Omental fat pad (tissue), 4 donors: Measurements from ENCODE around the gene LHPP. TPM values are rescaled to one million over a fixed set of nuclear protein-coding genes. Genes with fewer than 3 reads are reported as not detected.
A peak's percentile ranks its signal among the peaks of the same experiment; 100 is the strongest.
"Not testable (repeated sequence)": the region's sequence is repeated elsewhere in the genome, so short reads cannot be mapped to it uniquely, and the experiment has no call there.

Experiments used
- ATAC-seq: fragments of 150-250 bp; one replicate; pipeline ENCODE4 v1.9.1; 2016; ENCODE audit warnings: mild to moderate bottlenecking, moderate library complexity; ENCODE audit not compliant: low FRiP score
- DNase-seq: peaks from one replicate; pipeline ENCODE4 v3.0.0-alpha.2; 2019; ENCODE audit warnings: low spot score
- total RNA-seq, 4 donors: library from RNA; depleted of rRNA; stranded (reverse); fragments of >200 nt; gene quantifications; one replicate each; pipeline ENCODE4 v1.1.0, GENCODE V29; 2016
- TF ChIP-seq, protein P1 (sequence below), 3 donors: fragments of 450-650 bp; IDR thresholded peaks; one replicate each; pipeline ENCODE4 v1.5.1; 2016 to 2017; ENCODE audit warnings: antibody characterized with exemption in 3 of 3, mild to moderate bottlenecking in 3 of 3, moderate library complexity in 2 of 3

LHPP gene
- total RNA-seq, 4 donors from 2014 or later = 10.1 to 16.2 (median 13.7) TPM

DNA sequence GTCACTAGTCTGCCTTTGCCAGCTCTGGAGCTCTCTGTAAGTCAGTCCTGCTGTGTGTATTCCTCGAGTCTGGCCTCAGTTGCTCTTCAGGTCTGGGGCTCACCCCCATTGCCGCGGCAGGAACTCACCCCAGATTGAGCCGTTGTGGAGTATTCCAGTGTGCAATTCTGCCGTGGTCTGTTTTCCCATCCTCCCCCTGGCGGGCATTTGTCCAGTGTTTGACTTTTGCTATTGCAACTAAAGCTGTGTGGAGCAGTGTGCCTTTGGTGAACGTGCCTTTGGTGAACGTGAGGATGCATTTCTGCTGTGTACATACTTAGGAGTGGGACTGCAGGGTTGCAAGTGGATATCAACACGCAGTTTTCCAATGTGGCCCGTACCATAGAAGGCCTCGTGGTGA, 148.1 kb downstream of the LHPP start:
- ATAC-seq (no peak), DNase-seq (no peak)
- TF ChIP-seq, protein P1, sequence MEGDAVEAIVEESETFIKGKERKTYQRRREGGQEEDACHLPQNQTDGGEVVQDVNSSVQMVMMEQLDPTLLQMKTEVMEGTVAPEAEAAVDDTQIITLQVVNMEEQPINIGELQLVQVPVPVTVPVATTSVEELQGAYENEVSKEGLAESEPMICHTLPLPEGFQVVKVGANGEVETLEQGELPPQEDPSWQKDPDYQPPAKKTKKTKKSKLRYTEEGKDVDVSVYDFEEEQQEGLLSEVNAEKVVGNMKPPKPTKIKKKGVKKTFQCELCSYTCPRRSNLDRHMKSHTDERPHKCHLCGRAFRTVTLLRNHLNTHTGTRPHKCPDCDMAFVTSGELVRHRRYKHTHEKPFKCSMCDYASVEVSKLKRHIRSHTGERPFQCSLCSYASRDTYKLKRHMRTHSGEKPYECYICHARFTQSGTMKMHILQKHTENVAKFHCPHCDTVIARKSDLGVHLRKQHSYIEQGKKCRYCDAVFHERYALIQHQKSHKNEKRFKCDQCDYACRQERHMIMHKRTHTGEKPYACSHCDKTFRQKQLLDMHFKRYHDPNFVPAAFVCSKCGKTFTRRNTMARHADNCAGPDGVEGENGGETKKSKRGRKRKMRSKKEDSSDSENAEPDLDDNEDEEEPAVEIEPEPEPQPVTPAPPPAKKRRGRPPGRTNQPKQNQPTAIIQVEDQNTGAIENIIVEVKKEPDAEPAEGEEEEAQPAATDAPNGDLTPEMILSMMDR (IDR thresholded peaks at IDR 0.05) = no peak

DNA sequence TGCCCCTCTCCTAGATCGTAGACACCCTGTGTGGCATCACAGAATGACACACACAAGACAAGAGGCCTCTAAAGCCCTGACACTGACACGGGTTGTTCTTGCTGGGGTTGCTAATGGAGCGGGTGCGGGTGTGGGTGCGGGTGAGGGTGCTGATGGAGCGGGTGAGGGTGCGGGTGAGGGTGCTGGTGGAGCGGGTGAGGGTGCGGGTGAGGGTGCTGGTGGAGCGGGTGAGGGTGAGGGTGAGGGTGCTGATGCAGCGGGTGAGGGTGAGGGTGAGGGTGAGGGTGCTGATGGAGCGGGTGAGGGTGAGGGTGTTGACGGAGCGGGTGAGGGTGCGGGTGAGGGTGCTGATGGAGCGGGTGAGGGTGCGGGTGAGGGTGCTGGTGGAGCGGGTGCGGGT, 148.6 kb downstream of the LHPP start:
- not testable (repeated sequence) for ATAC-seq, DNase-seq

DNA sequence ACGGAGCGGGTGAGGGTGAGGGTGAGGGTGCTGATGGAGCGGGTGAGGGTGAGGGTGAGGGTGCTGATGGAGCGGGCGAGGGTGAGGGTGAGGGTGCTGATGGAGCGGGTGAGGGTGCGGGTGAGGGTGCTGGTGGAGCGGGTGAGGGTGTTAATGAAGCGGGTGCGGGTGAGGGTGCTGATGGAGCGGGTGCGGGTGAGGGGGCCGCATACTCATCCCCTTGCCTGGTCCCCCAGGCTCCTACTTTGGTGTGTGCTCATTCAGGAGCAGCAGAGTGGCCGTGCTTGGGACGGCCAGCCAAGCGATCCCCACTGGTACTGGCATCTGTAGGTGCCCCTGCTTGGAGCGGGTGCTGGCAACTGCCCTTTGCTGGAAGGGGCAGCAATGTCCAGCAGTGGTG, 149.2 kb downstream of the LHPP start:
- ATAC-seq, DNase-seq: not testable (repeated sequence)

DNA sequence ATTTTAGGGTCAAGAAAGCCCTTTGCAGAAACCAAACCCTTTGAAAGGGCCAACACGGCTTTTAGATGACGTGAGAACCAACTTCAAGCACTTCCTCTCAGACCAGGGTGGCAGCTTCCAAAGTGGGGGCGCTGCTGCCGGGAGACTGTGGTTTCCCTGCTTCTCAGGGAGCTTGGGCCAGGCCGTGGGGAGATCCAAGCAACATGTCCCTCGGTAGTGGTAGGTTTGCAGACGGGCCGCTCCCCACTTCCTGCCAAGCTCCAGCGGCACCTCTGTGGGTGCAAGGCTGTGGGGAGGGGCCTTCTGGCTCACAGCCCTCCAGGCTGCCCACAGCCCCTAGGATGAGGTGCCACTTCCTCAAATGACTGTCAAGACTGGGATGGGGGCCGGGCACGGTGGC, 150.1 kb downstream of the LHPP start:
- ATAC-seq (no peak), DNase-seq (no peak)
- TF ChIP-seq, protein P1 (IDR thresholded peaks at IDR 0.05) = no peak

- TF ChIP-seq, protein P1 (IDR thresholded peaks at IDR 0.05) = no peak
- ATAC-seq = peak; percentile 58
- no peak for DNase-seq
Observed at GRCh38 chr10:124612611-124613498, 151.2 kb downstream of the LHPP start.

GRCh38 chr10:124614003-124614659, 152.5 kb downstream of the LHPP start:
- TF ChIP-seq, protein P1 (IDR thresholded peaks at IDR 0.05) = no peak
- DNase-seq = no peak
- ATAC-seq = no peak

- no peak for ATAC-seq
- no peak for DNase-seq
- TF ChIP-seq, protein P1 (IDR thresholded peaks at IDR 0.05) = no peak
Observed at GRCh38 chr10:124615259-124615658, 153.6 kb downstream of the LHPP start.
